HEK293 (cell line): ENCODE results near the gene NRIP3.
"Not testable (repeated sequence)": the region's sequence is repeated elsewhere in the genome, so short reads cannot be mapped to it uniquely, and the experiment has no call there.

Experiments
- CTCF ChIA-PET: fragments of 350-600 bp; formaldehyde crosslinking; extraction: SDS; loops from one replicate; lab custom pipeline; 2021; ENCODE audit warnings: antibody characterized with exemption; lab: Yijun Ruan, JAX
- POLR2A ChIA-PET: fragments of 300-600 bp; formaldehyde crosslinking; extraction: SDS; loops from one replicate; lab custom pipeline; 2020; ENCODE audit warnings: antibody characterized with exemption, inconsistent platforms; lab: Yijun Ruan, JAX
- H3K27ac ChIP-seq: fragments of 200-500 bp; sonication (Bioruptor generic); 2 replicates; pipeline ENCODE4 v1.5.1; 2014; ENCODE audit warnings: low read depth, low read length, control low read depth, inconsistent platforms; ENCODE audit errors: extremely low read depth
- H3K36me3 ChIP-seq, 2 experiments: fragments of 200-500 bp in 1 of 2; sonication (Bioruptor generic) in 1 of 2; 1 replicate in 1 of 2; 2 replicates in 1 of 2; pipeline ENCODE4 v1.5.1; 2014 to 2017; ENCODE audit warnings: inconsistent platforms in 2 of 2, low read length in 2 of 2; ENCODE audit not compliant: control insufficient read depth in 2 of 2, insufficient read depth in 1 of 2
- H3K4me1 ChIP-seq: fragments of 200-500 bp; sonication (Bioruptor generic); 2 replicates; pipeline ENCODE4 v1.5.1; 2014; ENCODE audit warnings: mild to moderate bottlenecking, low read length, inconsistent platforms; ENCODE audit not compliant: control insufficient read depth, insufficient read depth
- H3K4me3 ChIP-seq: 2 replicates; pipeline ENCODE4 v1.5.1; 2011; ENCODE audit warnings: low read depth, mild to moderate bottlenecking, control low read depth, low read length, moderate library complexity
- H3K9me3 ChIP-seq: fragments of 200-500 bp; sonication (Bioruptor generic); 2 replicates; pipeline ENCODE4 v1.5.1; 2014; ENCODE audit warnings: low read depth, low read length, inconsistent platforms; ENCODE audit not compliant: control insufficient read depth, insufficient read depth
- REST ChIP-seq: fragments of 450-650 bp; formaldehyde crosslinking; IDR thresholded peaks from 2 replicates; pipeline ENCODE4 v1.5.1; 2016; ENCODE audit warnings: missing biosample characterization, missing genetic modification characterization
- SETDB1 ChIP-seq: IDR thresholded peaks from one replicate; pipeline ENCODE4 v1.6.1; 2017; ENCODE audit warnings: mild to moderate bottlenecking, low read length, moderate library complexity, mixed read lengths; ENCODE audit not compliant: insufficient read length
- ZBTB11 ChIP-seq: fragments of 450-650 bp; formaldehyde crosslinking; conservative IDR thresholded peaks from 2 replicates; pipeline ENCODE4 v1.5.1; 2016; ENCODE audit warnings: low read depth, missing biosample characterization, missing genetic modification characterization
- ZBTB8A ChIP-seq: fragments of 450-650 bp; formaldehyde crosslinking; IDR thresholded peaks from 2 replicates; pipeline ENCODE4 v1.5.1; 2016; ENCODE audit warnings: missing biosample characterization, missing genetic modification characterization
- ZNF394 ChIP-seq: fragments of 450-650 bp; formaldehyde crosslinking; IDR thresholded peaks from 2 replicates; pipeline ENCODE4 v1.5.1; 2016; ENCODE audit warnings: missing biosample characterization, missing genetic modification characterization, mild to moderate bottlenecking, moderate library complexity, borderline replicate concordance
- ZNF426 ChIP-seq: fragments of 450-650 bp; formaldehyde crosslinking; IDR thresholded peaks from 2 replicates; pipeline ENCODE4 v1.5.1; 2017; ENCODE audit warnings: missing biosample characterization, missing genetic modification characterization, mild to moderate bottlenecking, inconsistent platforms, moderate library complexity
- ZNF510 ChIP-seq: fragments of 450-650 bp; formaldehyde crosslinking; IDR thresholded peaks from 2 replicates; pipeline ENCODE4 v1.5.1; 2018; ENCODE audit warnings: mild to moderate bottlenecking, missing genetic modification characterization, missing biosample characterization; ENCODE audit not compliant: insufficient replicate concordance
- ZNF518A ChIP-seq: fragments of 450-650 bp; formaldehyde crosslinking; conservative IDR thresholded peaks from 2 replicates; pipeline ENCODE4 v1.5.1; 2016; ENCODE audit warnings: low read depth, missing biosample characterization, missing genetic modification characterization
- ZNF555 ChIP-seq: fragments of 450-650 bp; formaldehyde crosslinking; conservative IDR thresholded peaks from 2 replicates; pipeline ENCODE4 v1.5.1; 2017; ENCODE audit warnings: missing biosample characterization, mild to moderate bottlenecking, missing genetic modification characterization, inconsistent platforms
- ZNF558 ChIP-seq: fragments of 450-650 bp; formaldehyde crosslinking; IDR thresholded peaks from 2 replicates; pipeline ENCODE4 v1.5.1; 2016; ENCODE audit warnings: missing biosample characterization, missing genetic modification characterization
- ZNF623 ChIP-seq: fragments of 450-650 bp; formaldehyde crosslinking; IDR thresholded peaks from 2 replicates; pipeline ENCODE4 v1.5.1; 2016; ENCODE audit warnings: missing biosample characterization, missing genetic modification characterization
- ZNF629 ChIP-seq: fragments of 450-650 bp; formaldehyde crosslinking; IDR thresholded peaks from 2 replicates; pipeline ENCODE4 v1.5.1; 2017; ENCODE audit warnings: missing biosample characterization, missing genetic modification characterization
- ZNF654 ChIP-seq: fragments of 450-650 bp; formaldehyde crosslinking; IDR thresholded peaks from 2 replicates; pipeline ENCODE4 v1.5.1; 2016; ENCODE audit warnings: low read depth, missing biosample characterization, missing genetic modification characterization
- ZNF664 ChIP-seq: fragments of 450-650 bp; formaldehyde crosslinking; IDR thresholded peaks from 2 replicates; pipeline ENCODE4 v1.5.1; 2016; ENCODE audit warnings: missing biosample characterization, missing genetic modification characterization

Gene NRIP3

GRCh38 chr11:8980485-8980884 lies 23.3 kb downstream of the NRIP3 start:
- Histone ChIP-seq H3K27ac (no peak overlapping the region), H3K4me3 (no peak overlapping the region), H3K36me3 (peaks cover 0 to 29% of the 10 kb centered on the region in 2 experiments; a peak in 1 of 3 replicates), H3K4me1 (no peaks in the 10 kb centered on the region), H3K9me3 (no peaks in the 10 kb centered on the region)
- ChIA-PET CTCF (interaction anchor here (0.7 to 1.6 kb wide), 3 partner anchors 35 to 661 kb away, joined by 3 to 9 read pairs (median 4); no protein-coding TSS in a partner anchor), POLR2A (no interaction called here)
- TF ChIP-seq SETDB1, result no peak

- CTCF ChIA-PET, H3K4me3 ChIP-seq, H3K4me1 ChIP-seq: not testable (repeated sequence)
- H3K36me3 ChIP-seq, result peaks cover 0 to 29% of the 10 kb centered on the region in 2 experiments; a peak in 1 of 3 replicates
- TF ChIP-seq REST, result peak; percentile 52; the same call in 1 of the 2 replicates
- 0 out of 2 replicates have a peak, but pooled peaks have one; percentile 14 for TF ChIP-seq ZNF629
- peak; percentile 60 for TF ChIP-seq ZBTB11 (tag by site-specific recombination)
- peak; percentile 29; the same call in 1 of the 2 replicates for TF ChIP-seq ZNF664 (tag by site-specific recombination)
- peak; percentile 73 for TF ChIP-seq ZNF426 (tag by site-specific recombination)
- peak; percentile 52; the same call in 1 of the 2 replicates for TF ChIP-seq ZNF558
- peak; percentile 43 for TF ChIP-seq ZBTB8A
- TF ChIP-seq ZNF555 (tag by site-specific recombination), result peak; percentile 57
- TF ChIP-seq ZNF518A (tag by site-specific recombination), result peak; percentile 77
- peak; percentile 27 for TF ChIP-seq ZNF654 (tag by site-specific recombination)
- TF ChIP-seq ZNF394 (tag by site-specific recombination), result peak; percentile 91
- TF ChIP-seq ZNF510 (tag by site-specific recombination), result peak; percentile 23
- peak; percentile 65 for TF ChIP-seq ZNF623
- TF ChIP-seq, all 188 proteins: peak for 13; not testable (repeated sequence) for 175
- H3K27ac ChIP-seq, H3K9me3 ChIP-seq, POLR2A ChIA-PET: not testable (repeated sequence)
These were observed 24.4 kb downstream of the NRIP3 start for GRCh38 chr11:8979365-8979764.
